ENCODE measurements around the gene RNF38.
"Not testable (repeated sequence)": the region's sequence is repeated elsewhere in the genome, so short reads cannot be mapped to it uniquely, and the experiment has no call there.

Gene RNF38

DNA sequence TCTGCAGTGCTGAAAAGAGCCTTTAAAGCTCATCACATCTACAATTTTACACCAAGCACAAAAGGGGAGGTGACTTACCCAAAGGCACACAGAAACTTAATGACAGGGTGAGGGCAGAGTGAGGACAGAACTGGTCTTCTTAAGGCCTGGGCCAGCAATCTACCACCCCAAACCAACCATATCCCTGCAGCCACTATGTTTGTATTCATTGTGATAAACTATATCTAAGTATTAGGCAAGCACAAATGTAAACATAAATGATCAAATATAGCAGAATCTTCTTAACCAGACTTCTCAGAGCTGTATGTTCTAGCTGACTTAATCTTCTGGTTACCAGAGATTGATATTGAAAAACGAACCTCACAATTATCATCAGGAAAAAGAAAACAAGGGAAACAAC lies 47.9 kb upstream of the RNF38 start:
- ChIA-PET POLR2A (interaction anchor here (1.4 kb wide), 1 partner anchor 47 kb away, joined by 4 read pairs; the partner anchor contains the start of gene RNF38), CTCF (interaction anchor here (0.6 to 11.0 kb wide), 10 partner anchors 9 to 504 kb away, joined by 3 to 275 read pairs (median 4); no protein-coding TSS in a partner anchor)
- H3K4me3 ChIP-seq (ENCODE audit: low read depth, low read length): no peak overlapping the region
- H3K4me1 ChIP-seq (ENCODE audit: control insufficient read depth, insufficient read depth, low read length): no peaks in the 10 kb centered on the region
- H3K36me3 ChIP-seq (ENCODE audit: control insufficient read depth in 2 of 2, insufficient read depth in 1 of 2, low read length in 2 of 2): no peaks in the 10 kb centered on the region
- peak; percentile 46; the same call in 1 of the 2 replicates for TF ChIP-seq SP7 (tag by site-specific recombination; IDR thresholded peaks at IDR 0.05)
- no peak for TF ChIP-seq ZNF114 (tag by site-specific recombination; IDR thresholded peaks at IDR 0.05)
- no peak for TF ChIP-seq ZNF202 (tag by site-specific recombination; IDR thresholded peaks at IDR 0.05; ENCODE audit: borderline replicate concordance)
- H3K27ac ChIP-seq (ENCODE audit: extremely low read depth, low read depth, low read length): no peak overlapping the region
- no peaks in the 10 kb centered on the region for H3K9me3 ChIP-seq (ENCODE audit: control insufficient read depth, insufficient read depth, low read depth, low read length)

- H3K27ac ChIP-seq (ENCODE audit: extremely low read depth, low read depth, low read length); H3K4me3 ChIP-seq (ENCODE audit: low read depth, low read length); H3K9me3 ChIP-seq (ENCODE audit: control insufficient read depth, insufficient read depth, low read depth, low read length); POLR2A ChIA-PET; H3K4me1 ChIP-seq (ENCODE audit: control insufficient read depth, insufficient read depth, low read length); H3K36me3 ChIP-seq (ENCODE audit: control insufficient read depth in 2 of 2, insufficient read depth in 1 of 2, low read length in 2 of 2): not testable (repeated sequence)
- CTCF ChIA-PET: interaction anchor here (0.6 to 11.0 kb wide), 3 partner anchors 8 to 157 kb away, joined by 5 to 275 read pairs (median 9); no protein-coding TSS in a partner anchor
- peak; percentile 52; the same call in 1 of the 2 replicates for TF ChIP-seq ZNF362 (tag by site-specific recombination; IDR thresholded peaks at IDR 0.05)
Observed at GRCh38 chr9:36446678-36447077, 46.6 kb upstream of the RNF38 start.

DNA sequence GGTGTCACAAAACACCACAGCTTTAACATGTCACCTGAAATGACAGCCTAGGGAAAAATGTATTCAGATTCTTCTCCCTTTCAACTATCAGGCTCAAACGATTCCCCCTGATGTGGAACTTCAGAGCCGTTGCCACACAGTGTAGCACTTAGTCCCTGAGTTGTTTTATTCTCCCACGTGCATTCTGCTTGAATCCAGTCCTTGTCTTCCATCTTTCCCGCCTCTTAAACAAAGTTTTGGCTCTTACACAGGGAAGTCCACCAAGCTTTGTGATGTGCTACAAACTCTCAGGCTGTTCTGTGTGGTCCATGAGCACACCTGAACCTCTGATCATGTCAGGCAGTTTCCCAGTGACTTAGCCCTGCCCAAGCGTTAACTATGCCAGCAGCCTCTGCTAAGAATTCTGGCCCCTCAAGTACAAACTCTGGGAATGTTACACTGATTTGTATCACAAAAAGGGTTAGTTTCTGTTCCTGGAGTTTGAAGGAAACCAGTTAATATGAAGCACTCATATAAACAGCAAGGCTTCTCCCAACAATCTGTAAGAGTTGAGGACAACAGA lies 45.8 kb upstream of the RNF38 start:
- H3K9me3 ChIP-seq (ENCODE audit: control insufficient read depth, insufficient read depth, low read depth, low read length): no peaks in the 10 kb centered on the region
- H3K4me1 ChIP-seq (ENCODE audit: control insufficient read depth, insufficient read depth, low read length): no peaks in the 10 kb centered on the region
- H3K27ac ChIP-seq (ENCODE audit: extremely low read depth, low read depth, low read length): no peak overlapping the region
- no peak overlapping the region for H3K4me3 ChIP-seq (ENCODE audit: low read depth, low read length)
- H3K36me3 ChIP-seq (ENCODE audit: control insufficient read depth in 2 of 2, insufficient read depth in 1 of 2, low read length in 2 of 2): no peaks in the 10 kb centered on the region
- CTCF ChIA-PET: interaction anchor here (0.6 to 11.0 kb wide), 4 partner anchors 40 to 500 kb away, joined by 3 to 275 read pairs (median 4); no protein-coding TSS in a partner anchor
- POLR2A ChIA-PET: no interaction called here
- TF ChIP-seq, protein P1, sequence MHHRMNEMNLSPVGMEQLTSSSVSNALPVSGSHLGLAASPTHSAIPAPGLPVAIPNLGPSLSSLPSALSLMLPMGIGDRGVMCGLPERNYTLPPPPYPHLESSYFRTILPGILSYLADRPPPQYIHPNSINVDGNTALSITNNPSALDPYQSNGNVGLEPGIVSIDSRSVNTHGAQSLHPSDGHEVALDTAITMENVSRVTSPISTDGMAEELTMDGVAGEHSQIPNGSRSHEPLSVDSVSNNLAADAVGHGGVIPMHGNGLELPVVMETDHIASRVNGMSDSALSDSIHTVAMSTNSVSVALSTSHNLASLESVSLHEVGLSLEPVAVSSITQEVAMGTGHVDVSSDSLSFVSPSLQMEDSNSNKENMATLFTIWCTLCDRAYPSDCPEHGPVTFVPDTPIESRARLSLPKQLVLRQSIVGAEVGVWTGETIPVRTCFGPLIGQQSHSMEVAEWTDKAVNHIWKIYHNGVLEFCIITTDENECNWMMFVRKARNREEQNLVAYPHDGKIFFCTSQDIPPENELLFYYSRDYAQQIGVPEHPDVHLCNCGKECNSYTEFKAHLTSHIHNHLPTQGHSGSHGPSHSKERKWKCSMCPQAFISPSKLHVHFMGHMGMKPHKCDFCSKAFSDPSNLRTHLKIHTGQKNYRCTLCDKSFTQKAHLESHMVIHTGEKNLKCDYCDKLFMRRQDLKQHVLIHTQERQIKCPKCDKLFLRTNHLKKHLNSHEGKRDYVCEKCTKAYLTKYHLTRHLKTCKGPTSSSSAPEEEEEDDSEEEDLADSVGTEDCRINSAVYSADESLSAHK (tag by site-specific recombination; IDR thresholded peaks at IDR 0.05): no peak
- no peak for TF ChIP-seq ZNF211 (tag by site-specific recombination; IDR thresholded peaks at IDR 0.05; ENCODE audit: low read depth)
- TF ChIP-seq SP3 (tag by site-specific recombination; IDR thresholded peaks at IDR 0.05): no peak
- no peak for TF ChIP-seq ZNF549 (tag by site-specific recombination; IDR thresholded peaks at IDR 0.05)
- no peak for TF ChIP-seq KLF1 (tag by site-specific recombination; IDR thresholded peaks at IDR 0.05)
- TF ChIP-seq ZNF202 (tag by site-specific recombination; IDR thresholded peaks at IDR 0.05; ENCODE audit: borderline replicate concordance): no peak
- TF ChIP-seq ZBTB20 (tag by site-specific recombination; IDR thresholded peaks at IDR 0.05): no peak
- TF ChIP-seq, protein P2, sequence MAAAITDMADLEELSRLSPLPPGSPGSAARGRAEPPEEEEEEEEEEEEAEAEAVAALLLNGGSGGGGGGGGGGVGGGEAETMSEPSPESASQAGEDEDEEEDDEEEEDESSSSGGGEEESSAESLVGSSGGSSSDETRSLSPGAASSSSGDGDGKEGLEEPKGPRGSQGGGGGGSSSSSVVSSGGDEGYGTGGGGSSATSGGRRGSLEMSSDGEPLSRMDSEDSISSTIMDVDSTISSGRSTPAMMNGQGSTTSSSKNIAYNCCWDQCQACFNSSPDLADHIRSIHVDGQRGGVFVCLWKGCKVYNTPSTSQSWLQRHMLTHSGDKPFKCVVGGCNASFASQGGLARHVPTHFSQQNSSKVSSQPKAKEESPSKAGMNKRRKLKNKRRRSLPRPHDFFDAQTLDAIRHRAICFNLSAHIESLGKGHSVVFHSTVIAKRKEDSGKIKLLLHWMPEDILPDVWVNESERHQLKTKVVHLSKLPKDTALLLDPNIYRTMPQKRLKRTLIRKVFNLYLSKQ (tag by site-specific recombination; IDR thresholded peaks at IDR 0.05; ENCODE audit: borderline replicate concordance): no peak
- no peak for TF ChIP-seq YY2 (tag by site-specific recombination; IDR thresholded peaks at IDR 0.05)

DNA sequence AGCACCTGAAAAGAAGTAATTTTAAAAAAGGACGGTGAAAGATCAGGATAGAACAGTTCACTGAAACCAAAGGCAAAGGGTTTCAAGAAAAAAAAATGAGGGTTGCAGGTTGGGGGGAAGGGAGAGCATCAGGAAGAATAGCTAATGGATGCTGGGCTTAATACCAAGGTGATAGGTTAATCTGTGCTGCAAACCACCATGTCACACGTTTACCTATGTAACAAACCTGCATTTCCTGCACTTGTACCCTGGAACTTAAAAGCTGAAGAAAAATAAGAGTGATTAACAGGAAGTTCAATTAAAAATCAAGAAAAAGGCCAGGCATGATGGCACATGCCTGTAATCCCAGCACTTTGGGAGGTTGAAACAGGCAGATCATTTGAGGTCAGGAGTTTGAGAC lies 44.1 kb upstream of the RNF38 start:
- POLR2A ChIA-PET: no interaction called here
- no peak overlapping the region for H3K4me3 ChIP-seq (ENCODE audit: low read depth, low read length)
- no peak for TF ChIP-seq ZBTB1 (tag by site-specific recombination; IDR thresholded peaks at IDR 0.05)
- TF ChIP-seq ZNF544 (tag by site-specific recombination; IDR thresholded peaks at IDR 0.05): no peak
- no peak for TF ChIP-seq ZBTB49 (tag by site-specific recombination; IDR thresholded peaks at IDR 0.05; ENCODE audit: low read depth)
- TF ChIP-seq GLIS2 (tag by site-specific recombination; IDR thresholded peaks at IDR 0.05): no peak

More for the DNA sequence above, 44.1 kb upstream of the RNF38 start:
- CTCF ChIA-PET: interaction anchor here (0.8 to 11.0 kb wide), 3 partner anchors 39 to 284 kb away, joined by 3 to 275 read pairs (median 6); no protein-coding TSS in a partner anchor
- no peaks in the 10 kb centered on the region; a peak in 1 of 3 replicates for H3K36me3 ChIP-seq (ENCODE audit: control insufficient read depth in 2 of 2, insufficient read depth in 1 of 2, low read length in 2 of 2)
- H3K4me1 ChIP-seq (ENCODE audit: control insufficient read depth, insufficient read depth, low read length): no peaks in the 10 kb centered on the region
- no peaks in the 10 kb centered on the region for H3K9me3 ChIP-seq (ENCODE audit: control insufficient read depth, insufficient read depth, low read depth, low read length)
- H3K27ac ChIP-seq (ENCODE audit: extremely low read depth, low read depth, low read length): no peak overlapping the region

All from HEK293 (cell line).